Measurements from ENCODE around the gene ELMO1. TPM values are rescaled to one million over a fixed set of nuclear protein-coding genes. Genes with fewer than 3 reads are reported as not detected.
A peak's percentile ranks its signal among the peaks of the same experiment; 100 is the strongest.

Gene ELMO1
- total RNA-seq, 1 donor from 2014 or later = 151 TPM

GRCh38 chr7:37109843-37110242, 338.8 kb downstream of the ELMO1 start:
- DNase-seq (ENCODE audit: low spot score) = no peak
- Mint-ChIP-seq H3K9me3 (ENCODE audit: unreplicated experiment) (no peaks in the 10 kb centered on the region), H3K4me1 (ENCODE audit: unreplicated experiment) (peaks cover 17% of the 10 kb centered on the region), H3K27ac (ENCODE audit: unreplicated experiment) (peak overlapping the region; percentile 77), H3K4me3 (ENCODE audit: unreplicated experiment) (peak overlapping the region; percentile 75), H3K27me3 (ENCODE audit: unreplicated experiment) (peaks cover 13% of the 10 kb centered on the region), H3K36me3 (ENCODE audit: low read depth, unreplicated experiment) (peaks cover 19% of the 10 kb centered on the region)
- TF ChIP-seq CTCF (IDR thresholded peaks at IDR 0.05; ENCODE audit: unreplicated experiment) = no peak

GRCh38 chr7:37109016-37109683, 339.5 kb downstream of the ELMO1 start:
- Mint-ChIP-seq H3K4me1 (ENCODE audit: unreplicated experiment) (peaks cover 17% of the 10 kb centered on the region), H3K36me3 (ENCODE audit: low read depth, unreplicated experiment) (peaks cover 19% of the 10 kb centered on the region), H3K27me3 (ENCODE audit: unreplicated experiment) (peaks cover 15% of the 10 kb centered on the region), H3K9me3 (ENCODE audit: unreplicated experiment) (no peaks in the 10 kb centered on the region), H3K27ac (ENCODE audit: unreplicated experiment) (peak overlapping the region; percentile 77), H3K4me3 (ENCODE audit: unreplicated experiment) (no peak overlapping the region)
- DNase-seq (ENCODE audit: low spot score) = no peak
- TF ChIP-seq CTCF (IDR thresholded peaks at IDR 0.05; ENCODE audit: unreplicated experiment) = no peak

- no peak for DNase-seq (ENCODE audit: low spot score)
- H3K4me1 Mint-ChIP-seq (ENCODE audit: unreplicated experiment) = peaks cover 17% of the 10 kb centered on the region
- no peaks in the 10 kb centered on the region for H3K9me3 Mint-ChIP-seq (ENCODE audit: unreplicated experiment)
- H3K4me3 Mint-ChIP-seq (ENCODE audit: unreplicated experiment) = no peak overlapping the region
- peaks cover 19% of the 10 kb centered on the region for H3K36me3 Mint-ChIP-seq (ENCODE audit: low read depth, unreplicated experiment)
- H3K27me3 Mint-ChIP-seq (ENCODE audit: unreplicated experiment) = peaks cover 15% of the 10 kb centered on the region
- TF ChIP-seq CTCF (IDR thresholded peaks at IDR 0.05; ENCODE audit: unreplicated experiment) = no peak
- H3K27ac Mint-ChIP-seq (ENCODE audit: unreplicated experiment) = no peak overlapping the region
Measured at GRCh38 chr7:37108615-37109014, 340.0 kb downstream of the ELMO1 start.

GRCh38 chr7:37107047-37107750, 341.5 kb downstream of the ELMO1 start:
- H3K27me3 Mint-ChIP-seq (ENCODE audit: unreplicated experiment) = peaks cover 15% of the 10 kb centered on the region
- no peak for TF ChIP-seq CTCF (IDR thresholded peaks at IDR 0.05; ENCODE audit: unreplicated experiment)
- peaks cover 13% of the 10 kb centered on the region for H3K36me3 Mint-ChIP-seq (ENCODE audit: low read depth, unreplicated experiment)
- H3K27ac Mint-ChIP-seq (ENCODE audit: unreplicated experiment) = no peak overlapping the region
- DNase-seq (ENCODE audit: low spot score) = no peak
- H3K4me1 Mint-ChIP-seq (ENCODE audit: unreplicated experiment) = peaks cover 23% of the 10 kb centered on the region
- no peak overlapping the region for H3K4me3 Mint-ChIP-seq (ENCODE audit: unreplicated experiment)
- no peaks in the 10 kb centered on the region for H3K9me3 Mint-ChIP-seq (ENCODE audit: unreplicated experiment)

GRCh38 chr7:37105762-37106161, 342.9 kb downstream of the ELMO1 start:
- Mint-ChIP-seq H3K9me3 (ENCODE audit: unreplicated experiment) (no peaks in the 10 kb centered on the region), H3K27ac (ENCODE audit: unreplicated experiment) (no peak overlapping the region), H3K27me3 (ENCODE audit: unreplicated experiment) (peaks cover 13% of the 10 kb centered on the region), H3K4me1 (ENCODE audit: unreplicated experiment) (peaks cover 26% of the 10 kb centered on the region), H3K4me3 (ENCODE audit: unreplicated experiment) (no peak overlapping the region), H3K36me3 (ENCODE audit: low read depth, unreplicated experiment) (peaks cover 12% of the 10 kb centered on the region)
- no peak for TF ChIP-seq CTCF (IDR thresholded peaks at IDR 0.05; ENCODE audit: unreplicated experiment)
- DNase-seq (ENCODE audit: low spot score) = no peak

All from endothelial cell (in vitro differentiated cells).